Esophagus muscularis mucosa (tissue), 4 donors: ENCODE results near the gene TMEM25. TPM values are rescaled to one million over a fixed set of nuclear protein-coding genes. Genes with fewer than 3 reads are reported as not detected.

Source experiments
- DNase-seq: peaks from one replicate; pipeline ENCODE4 v3.0.0-alpha.2; 2017; ENCODE audit errors: extremely low spot score
- H3K27ac ChIP-seq, 4 donors: fragments of 200-600 bp; sonication (generic); replicated peaks in 1 of 4; 1 replicate in 3 of 4; 2 replicates in 1 of 4; pipeline ENCODE4 v1.5.1; 2016 to 2019; ENCODE audit warnings: mild to moderate bottlenecking in 1 of 4
- H3K27me3 ChIP-seq, 4 donors: fragments of 200-600 bp; sonication (generic); one replicate each; pipeline versions ENCODE4 v1.5.1 to v1.6.0; 2016 to 2019
- H3K36me3 ChIP-seq, 4 donors: fragments of 200-600 bp; sonication (generic); one replicate each; pipeline ENCODE4 v1.5.1; 2016 to 2019
- H3K4me1 ChIP-seq, 4 donors: fragments of 200-600 bp; sonication (generic); one replicate each; pipeline ENCODE4 v1.5.1; 2016 to 2019
- H3K4me3 ChIP-seq, 4 donors: fragments of 200-600 bp; sonication (generic); 1 replicate in 2 of 4; 2 replicates in 2 of 4; pipeline ENCODE4 v1.5.1; 2016 to 2019; ENCODE audit warnings: mild to moderate bottlenecking in 4 of 4, moderate library complexity in 1 of 4
- H3K9me3 ChIP-seq, 4 donors: fragments of 200-600 bp; sonication (generic); 1 replicate in 3 of 4; 2 replicates in 1 of 4; pipeline ENCODE4 v1.5.1; 2016 to 2019
- EP300 ChIP-seq: sonication (generic); formaldehyde crosslinking; IDR thresholded peaks from one replicate; pipeline ENCODE4 v1.6.1; 2017; ENCODE audit warnings: antibody characterized with exemption
- POLR2A ChIP-seq: fragments of 450-650 bp; IDR thresholded peaks from one replicate; pipeline ENCODE4 v1.6.1; 2017; ENCODE audit warnings: antibody characterized with exemption, moderate library complexity, mild to moderate bottlenecking, low read depth
- POLR2AphosphoS5 ChIP-seq, 2 donors: sonication (generic); formaldehyde crosslinking; IDR thresholded peaks; one replicate each; pipeline ENCODE4 v1.6.1; 2017; ENCODE audit warnings: antibody characterized with exemption in 2 of 2
- WGBS: methylation state at CpG from one replicate; pipeline ENCODE4 v1.1.5; 2018; 5-methylcytosine and 5-hydroxymethylcytosine counted together
- intact Hi-C: fragments of 100-400 bp; cut with DNase I; formaldehyde crosslinking; loops from one replicate; pipeline ENCODE4 v1.15.1; 2023
- total RNA-seq, 4 donors: library from RNA; depleted of rRNA; stranded (reverse); fragments of >200 nt; gene quantifications; one replicate each; pipeline versions ENCODE4 v1.1.0 to v1.2.1, GENCODE V29; 2016
- TF ChIP-seq, protein P1 (sequence below), 3 experiments: fragments of 200-600 bp in 2 of 3; fragments of 450-650 bp in 1 of 3; sonication (generic) in 2 of 3; IDR thresholded peaks; one replicate each; pipeline ENCODE4 v1.5.1; 2017 to 2019; ENCODE audit warnings: antibody characterized with exemption in 3 of 3, mild to moderate bottlenecking in 2 of 3, moderate library complexity in 1 of 3

Gene TMEM25
- total RNA-seq, 4 donors from 2014 or later: 35.0 to 56.5 (median 54.0) TPM

DNA sequence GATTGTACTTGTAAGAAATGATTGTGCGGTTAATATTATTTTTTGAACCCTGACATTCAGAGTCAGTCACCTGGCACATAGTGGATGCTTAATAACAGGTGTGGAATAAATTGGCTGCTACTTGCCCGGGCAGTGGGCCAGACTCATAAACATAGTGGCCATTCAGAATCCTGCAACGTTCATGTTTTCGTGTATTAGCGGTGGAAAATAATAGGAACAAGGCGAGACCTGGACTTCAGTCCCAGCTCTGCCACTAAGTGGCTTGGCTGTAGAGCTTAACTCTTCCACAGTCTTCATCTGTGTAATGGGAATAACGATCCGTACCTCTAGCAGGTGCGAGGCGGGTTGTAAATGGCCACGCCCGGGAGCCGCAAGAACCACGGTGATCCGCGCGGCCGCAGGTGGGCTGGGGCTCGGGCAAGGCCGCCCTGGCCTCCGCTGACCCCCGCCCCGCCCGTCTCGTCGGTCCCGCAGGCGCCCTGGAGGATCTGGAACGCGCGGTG is 761 bp upstream of the TMEM25 start:
- H3K36me3 ChIP-seq: peaks cover 0 to 25% (median 14%) of the 10 kb centered on the region in 4 donors
- no peak for TF ChIP-seq POLR2AphosphoS5 (IDR thresholded peaks at IDR 0.05)
- no peak for TF ChIP-seq EP300
- TF ChIP-seq POLR2A: no peak
- TF ChIP-seq, protein P1, sequence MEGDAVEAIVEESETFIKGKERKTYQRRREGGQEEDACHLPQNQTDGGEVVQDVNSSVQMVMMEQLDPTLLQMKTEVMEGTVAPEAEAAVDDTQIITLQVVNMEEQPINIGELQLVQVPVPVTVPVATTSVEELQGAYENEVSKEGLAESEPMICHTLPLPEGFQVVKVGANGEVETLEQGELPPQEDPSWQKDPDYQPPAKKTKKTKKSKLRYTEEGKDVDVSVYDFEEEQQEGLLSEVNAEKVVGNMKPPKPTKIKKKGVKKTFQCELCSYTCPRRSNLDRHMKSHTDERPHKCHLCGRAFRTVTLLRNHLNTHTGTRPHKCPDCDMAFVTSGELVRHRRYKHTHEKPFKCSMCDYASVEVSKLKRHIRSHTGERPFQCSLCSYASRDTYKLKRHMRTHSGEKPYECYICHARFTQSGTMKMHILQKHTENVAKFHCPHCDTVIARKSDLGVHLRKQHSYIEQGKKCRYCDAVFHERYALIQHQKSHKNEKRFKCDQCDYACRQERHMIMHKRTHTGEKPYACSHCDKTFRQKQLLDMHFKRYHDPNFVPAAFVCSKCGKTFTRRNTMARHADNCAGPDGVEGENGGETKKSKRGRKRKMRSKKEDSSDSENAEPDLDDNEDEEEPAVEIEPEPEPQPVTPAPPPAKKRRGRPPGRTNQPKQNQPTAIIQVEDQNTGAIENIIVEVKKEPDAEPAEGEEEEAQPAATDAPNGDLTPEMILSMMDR (IDR thresholded peaks at IDR 0.05): peak in 1 of 3 experiments; percentile 1
- intact Hi-C loops: loop anchor here (5.0 kb wide), 1 partner anchor 37 kb away; the partner anchor contains the start of gene IFT46
- 10% methylated on average over 6 of the region's 31 CpGs for WGBS
- DNase-seq: no peak
- peaks cover 15 to 43% (median 33%) of the 10 kb centered on the region in 4 donors for H3K4me1 ChIP-seq
- H3K9me3 ChIP-seq: no peaks in the 10 kb centered on the region
- H3K4me3 ChIP-seq: peak overlapping the region; percentile 83 to 87 (median 84)
- no peaks in the 10 kb centered on the region for H3K27me3 ChIP-seq
- peak overlapping the region; percentile 74 to 86 (median 85) for H3K27ac ChIP-seq

DNA sequence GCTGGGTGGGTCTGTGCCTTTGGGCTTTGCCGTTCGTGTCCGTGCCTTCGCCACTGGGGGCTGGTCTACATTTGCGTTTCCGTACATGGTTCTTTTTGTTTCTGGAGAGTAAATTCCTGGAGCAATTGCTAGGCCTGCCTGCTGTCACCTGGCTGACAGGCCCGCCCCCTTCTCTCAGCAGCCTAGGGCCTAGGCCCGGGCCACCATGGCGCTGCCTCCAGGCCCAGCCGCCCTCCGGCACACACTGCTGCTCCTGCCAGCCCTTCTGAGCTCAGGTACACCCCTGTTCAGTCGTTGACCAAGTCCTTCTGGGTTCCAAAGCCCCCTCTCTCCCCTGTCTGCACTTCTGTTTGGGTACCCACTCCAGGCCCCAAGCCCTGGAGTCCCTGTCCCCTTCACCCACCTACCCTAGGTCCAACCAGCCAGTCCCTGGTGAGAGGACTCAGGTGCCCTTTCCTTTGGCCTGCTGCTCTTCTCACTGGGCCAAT is 649 bp downstream of the TMEM25 start:
- Histone ChIP-seq H3K27ac (peak overlapping the region; percentile 74 to 86 (median 85)), H3K9me3 (no peaks in the 10 kb centered on the region), H3K4me3 (peak overlapping the region; percentile 83 to 87 (median 84)), H3K4me1 (peaks cover 15 to 42% (median 33%) of the 10 kb centered on the region in 4 donors), H3K27me3 (no peaks in the 10 kb centered on the region), H3K36me3 (peaks cover 0 to 32% (median 16%) of the 10 kb centered on the region in 4 donors)
- WGBS: 24% methylated on average over 12 of the region's 12 CpGs
- intact Hi-C loops: loop anchor here (5.0 kb wide), 1 partner anchor 36 kb away; the partner anchor contains the start of gene IFT46
- TF ChIP-seq POLR2AphosphoS5 (IDR thresholded peaks at IDR 0.05) (no peak), EP300 (no peak), POLR2A (no peak)
- TF ChIP-seq, protein P1 (IDR thresholded peaks at IDR 0.05): no peak
- no peak for DNase-seq

DNA sequence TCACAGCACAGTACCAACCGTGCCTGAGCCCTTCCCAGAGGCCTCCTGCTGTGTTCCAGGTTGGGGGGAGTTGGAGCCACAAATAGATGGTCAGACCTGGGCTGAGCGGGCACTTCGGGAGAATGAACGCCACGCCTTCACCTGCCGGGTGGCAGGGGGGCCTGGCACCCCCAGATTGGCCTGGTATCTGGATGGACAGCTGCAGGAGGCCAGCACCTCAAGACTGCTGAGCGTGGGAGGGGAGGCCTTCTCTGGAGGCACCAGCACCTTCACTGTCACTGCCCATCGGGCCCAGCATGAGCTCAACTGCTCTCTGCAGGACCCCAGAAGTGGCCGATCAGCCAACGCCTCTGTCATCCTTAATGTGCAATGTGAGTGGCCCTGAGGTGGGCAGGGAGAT is 1.1 kb downstream of the TMEM25 start:
- no peaks in the 10 kb centered on the region for H3K27me3 ChIP-seq
- DNase-seq: no peak
- no peak for TF ChIP-seq POLR2A
- TF ChIP-seq, protein P1 (IDR thresholded peaks at IDR 0.05): no peak
- peak overlapping the region; percentile 83 to 87 (median 84) for H3K4me3 ChIP-seq
- no peaks in the 10 kb centered on the region for H3K9me3 ChIP-seq
- no CpG with 5 or more reads among the region's 10 CpGs for WGBS
- peaks cover 15 to 38% (median 33%) of the 10 kb centered on the region in 4 donors for H3K4me1 ChIP-seq
- peaks cover 0 to 32% (median 16%) of the 10 kb centered on the region in 4 donors for H3K36me3 ChIP-seq
- intact Hi-C loops: loop anchor here (5.0 kb wide), 1 partner anchor 35 kb away; the partner anchor contains the start of gene IFT46
- peak overlapping the region; percentile 74 to 86 (median 85) for H3K27ac ChIP-seq

DNA sequence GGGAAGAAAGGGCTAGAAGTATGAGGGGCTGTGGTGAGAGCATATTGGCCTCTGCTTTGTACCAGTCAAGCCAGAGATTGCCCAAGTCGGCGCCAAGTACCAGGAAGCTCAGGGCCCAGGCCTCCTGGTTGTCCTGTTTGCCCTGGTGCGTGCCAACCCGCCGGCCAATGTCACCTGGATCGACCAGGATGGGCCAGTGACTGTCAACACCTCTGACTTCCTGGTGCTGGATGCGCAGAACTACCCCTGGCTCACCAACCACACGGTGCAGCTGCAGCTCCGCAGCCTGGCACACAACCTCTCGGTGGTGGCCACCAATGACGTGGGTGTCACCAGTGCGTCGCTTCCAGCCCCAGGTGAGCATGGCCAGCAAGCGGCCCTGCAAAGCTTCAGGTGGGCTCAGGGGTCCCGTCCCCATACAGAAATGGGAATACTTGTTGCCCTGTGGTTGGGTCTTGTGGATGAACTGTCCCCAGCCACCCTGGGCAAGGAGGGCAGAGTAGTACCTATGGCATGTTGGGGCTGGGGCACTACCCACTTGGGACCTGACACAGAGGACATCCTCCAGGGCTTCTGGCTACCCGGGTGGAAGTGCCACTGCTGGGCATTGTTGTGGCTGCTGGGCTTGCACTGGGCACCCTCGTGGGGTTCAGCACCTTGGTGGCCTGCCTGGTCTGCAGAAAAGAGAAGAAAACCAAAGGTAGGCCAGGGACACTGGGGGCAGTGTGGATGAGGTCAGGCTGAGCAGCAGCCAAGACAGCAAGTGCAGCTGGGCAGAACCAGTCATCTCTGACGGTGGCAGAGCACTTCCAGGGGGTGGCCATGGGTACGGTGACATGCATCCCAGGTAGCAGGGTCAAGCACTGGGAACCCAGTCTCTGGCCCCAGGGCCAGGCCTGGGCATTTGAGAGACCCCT is 2.1 kb downstream of the TMEM25 start:
- 90% methylated on average over 12 of the region's 19 CpGs for WGBS
- no peak for DNase-seq
- Histone ChIP-seq H3K36me3 (peaks cover 0 to 32% (median 16%) of the 10 kb centered on the region in 4 donors), H3K4me1 (peaks cover 15 to 37% (median 33%) of the 10 kb centered on the region in 4 donors), H3K4me3 (no peak overlapping the region), H3K27ac (no peak overlapping the region), H3K27me3 (no peaks in the 10 kb centered on the region), H3K9me3 (no peaks in the 10 kb centered on the region)
- intact Hi-C loops: loop anchor here (5.0 kb wide), 1 partner anchor 34 kb away; the partner anchor contains the start of gene IFT46
- TF ChIP-seq, protein P1 (IDR thresholded peaks at IDR 0.05): no peak
- no peak for TF ChIP-seq EP300
- TF ChIP-seq POLR2AphosphoS5 (IDR thresholded peaks at IDR 0.05): no peak
- TF ChIP-seq POLR2A: no peak
